Stomach (tissue), 9 donors: ENCODE measurements around the gene UST. TPM values are rescaled to one million over a fixed set of nuclear protein-coding genes. Genes with fewer than 3 reads are reported as not detected.

Experiments used
- DNase-seq, 2 donors: peaks; one replicate each; pipeline versions ENCODE4 v3.0.0 to v3.0.0-alpha.2; 2013 to 2019
- H3K27ac ChIP-seq, 5 donors: fragments of 200-600 bp in 4 of 5; sonication (generic) in 4 of 5; one replicate each; pipeline ENCODE4 v1.5.1; 2013 to 2019; ENCODE audit warnings: mild to moderate bottlenecking in 1 of 5, moderate library complexity in 1 of 5
- H3K27me3 ChIP-seq, 3 donors: fragments of 200-600 bp; sonication (generic); one replicate each; pipeline ENCODE4 v1.5.1; 2017 to 2019; ENCODE audit warnings: mixed run types in 1 of 3
- H3K36me3 ChIP-seq, 4 donors: fragments of 200-600 bp; sonication (generic); 1 replicate in 3 of 4; 2 replicates in 1 of 4; pipeline ENCODE4 v1.5.1; 2016 to 2019
- H3K4me1 ChIP-seq, 4 donors: fragments of 200-600 bp; sonication (generic); one replicate each; pipeline ENCODE4 v1.5.1; 2016 to 2019
- H3K4me3 ChIP-seq, 4 donors: fragments of 200-600 bp; sonication (generic) in 3 of 4; one replicate each; pipeline ENCODE4 v1.5.1; 2016 to 2019; ENCODE audit warnings: mild to moderate bottlenecking in 1 of 4
- H3K9me3 ChIP-seq, 4 donors: fragments of 200-600 bp; sonication (generic); one replicate each; pipeline ENCODE4 v1.5.1; 2016 to 2019
- EP300 ChIP-seq: sonication (generic); formaldehyde crosslinking; IDR thresholded peaks from one replicate; pipeline ENCODE4 v1.6.1; 2017; ENCODE audit warnings: antibody characterized with exemption
- POLR2A ChIP-seq, 4 donors: fragments of 450-650 bp; IDR thresholded peaks; one replicate each; pipeline ENCODE4 v1.6.1; 2016; ENCODE audit warnings: antibody characterized with exemption in 4 of 4, control low read depth in 2 of 4, mild to moderate bottlenecking in 1 of 4, moderate library complexity in 1 of 4
- POLR2AphosphoS5 ChIP-seq, 3 donors: sonication (generic); formaldehyde crosslinking; IDR thresholded peaks; one replicate each; pipeline ENCODE4 v1.6.1; 2016; ENCODE audit warnings: antibody characterized with exemption in 3 of 3
- WGBS, 5 donors: extraction: QIAGEN DNeasy Blood & Tissue Kit in 3 of 5; methylation state at CpG; one replicate each; pipeline versions ENCODE4 v1.1.5 to v1.1.7; 2013 to 2018; 5-methylcytosine and 5-hydroxymethylcytosine counted together
- intact Hi-C: fragments of 100-400 bp; cut with DNase I; formaldehyde crosslinking; loops from one replicate; pipeline ENCODE4 v1.15.1; 2023; ENCODE audit warnings: low total_unique reads
- polyA plus RNA-seq, 3 donors: library from polyadenylated mRNA; stranded (reverse); fragments of 200-250 nt; gene quantifications; one replicate each; pipeline ENCODE4 v1.2.3, GENCODE V29; 2013
- total RNA-seq, 5 donors: library from RNA; depleted of rRNA; stranded (reverse); fragments of >200 nt; gene quantifications; one replicate each; pipeline versions ENCODE4 v1.1.0 to v1.2.3, GENCODE V29; 2014 to 2016
- TF ChIP-seq, protein P1 (sequence below), 7 experiments: fragments of 450-650 bp in 4 of 7; fragments of 200-600 bp in 3 of 7; sonication (generic) in 3 of 7; IDR thresholded peaks; one replicate each; pipeline ENCODE4 v1.5.1; 2016 to 2019; ENCODE audit warnings: antibody characterized with exemption in 7 of 7, control low read depth in 2 of 7, mild to moderate bottlenecking in 1 of 7
- donor health status: healthy with polysubstance abuse.
- donor health status: Bipolar disorder and iron deficiency.
- donor health status: healthy.

Gene UST
- total and polyA plus RNA-seq, 8 donors, result 2.2 to 45.8 (median 8.9) TPM

DNA sequence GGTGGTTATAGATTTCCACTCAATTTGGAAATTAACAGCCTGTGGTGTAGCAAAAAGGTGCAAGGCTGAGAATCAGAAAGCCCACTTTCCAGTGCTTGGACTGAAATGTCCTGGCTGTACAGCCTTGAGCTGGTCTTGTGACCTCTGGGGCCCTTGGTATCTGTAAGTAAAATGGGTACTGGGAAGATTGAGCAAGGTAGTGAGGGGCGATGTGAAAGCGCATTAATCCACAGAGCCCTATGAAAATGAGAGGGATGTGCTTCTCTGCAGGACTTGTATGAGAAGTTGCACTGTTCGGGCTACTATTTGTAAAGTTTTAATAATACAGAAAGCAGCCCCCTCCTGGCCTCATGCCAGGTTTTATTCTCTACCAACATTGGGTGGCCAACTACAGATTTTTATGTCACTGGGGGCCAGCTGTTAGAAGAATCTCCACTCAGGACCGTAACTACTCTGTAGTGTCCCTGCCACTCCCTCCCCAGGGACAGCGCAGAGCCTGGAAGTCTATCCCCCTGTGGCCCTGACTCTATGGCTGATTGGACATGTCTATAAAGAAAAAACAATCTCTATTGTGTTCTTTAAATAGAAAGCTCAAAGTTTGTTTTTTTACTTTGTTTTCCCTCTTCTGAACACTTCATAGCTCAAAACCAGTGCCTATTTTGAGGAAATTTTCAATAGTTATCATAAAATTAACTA lies 316.0 kb downstream of the UST start:
- H3K9me3 ChIP-seq, result no peaks in the 10 kb centered on the region
- H3K36me3 ChIP-seq, result no peaks in the 10 kb centered on the region
- H3K4me1 ChIP-seq, result peaks cover 14 to 42% (median 27%) of the 10 kb centered on the region in 4 donors
- intact Hi-C loops, result no loop called here
- no peak overlapping the region for H3K27ac ChIP-seq
- TF ChIP-seq EP300 (no peak), POLR2A (IDR thresholded peaks at IDR 0.05) (no peak), POLR2AphosphoS5 (IDR thresholded peaks at IDR 0.05) (no peak)
- TF ChIP-seq, protein P1, sequence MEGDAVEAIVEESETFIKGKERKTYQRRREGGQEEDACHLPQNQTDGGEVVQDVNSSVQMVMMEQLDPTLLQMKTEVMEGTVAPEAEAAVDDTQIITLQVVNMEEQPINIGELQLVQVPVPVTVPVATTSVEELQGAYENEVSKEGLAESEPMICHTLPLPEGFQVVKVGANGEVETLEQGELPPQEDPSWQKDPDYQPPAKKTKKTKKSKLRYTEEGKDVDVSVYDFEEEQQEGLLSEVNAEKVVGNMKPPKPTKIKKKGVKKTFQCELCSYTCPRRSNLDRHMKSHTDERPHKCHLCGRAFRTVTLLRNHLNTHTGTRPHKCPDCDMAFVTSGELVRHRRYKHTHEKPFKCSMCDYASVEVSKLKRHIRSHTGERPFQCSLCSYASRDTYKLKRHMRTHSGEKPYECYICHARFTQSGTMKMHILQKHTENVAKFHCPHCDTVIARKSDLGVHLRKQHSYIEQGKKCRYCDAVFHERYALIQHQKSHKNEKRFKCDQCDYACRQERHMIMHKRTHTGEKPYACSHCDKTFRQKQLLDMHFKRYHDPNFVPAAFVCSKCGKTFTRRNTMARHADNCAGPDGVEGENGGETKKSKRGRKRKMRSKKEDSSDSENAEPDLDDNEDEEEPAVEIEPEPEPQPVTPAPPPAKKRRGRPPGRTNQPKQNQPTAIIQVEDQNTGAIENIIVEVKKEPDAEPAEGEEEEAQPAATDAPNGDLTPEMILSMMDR (IDR thresholded peaks at IDR 0.05), result no peak
- H3K27me3 ChIP-seq, result no peaks in the 10 kb centered on the region
- no peak for DNase-seq
- H3K4me3 ChIP-seq, result no peak overlapping the region
- 93 to 98% (median 97%) methylated on average over 5 of the region's 5 CpGs for WGBS, 5 donors

DNA sequence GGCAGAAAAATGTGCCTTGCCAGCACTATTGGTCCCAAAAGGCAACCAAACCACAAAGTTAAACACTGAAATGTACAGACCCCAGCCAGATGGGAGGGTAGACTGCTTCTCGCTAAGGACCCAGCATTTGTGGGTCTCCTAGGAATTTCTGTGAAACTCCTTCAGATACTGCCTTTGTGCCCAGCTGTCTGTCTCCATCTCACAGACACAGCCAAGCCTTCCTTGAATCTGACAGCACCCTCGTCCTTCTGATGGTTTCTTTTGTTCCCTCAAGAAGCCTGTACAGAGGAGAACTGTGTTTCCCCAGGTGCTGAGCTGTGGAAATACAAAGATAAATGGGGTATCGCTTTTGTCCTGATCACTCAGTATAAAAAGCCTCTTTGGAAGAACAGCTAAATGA lies 316.6 kb downstream of the UST start:
- intact Hi-C loops, result no loop called here
- no peaks in the 10 kb centered on the region for H3K36me3 ChIP-seq
- no peak overlapping the region for H3K4me3 ChIP-seq
- no peaks in the 10 kb centered on the region for H3K9me3 ChIP-seq
- WGBS, 5 donors, result 89 to 97% (median 92%) methylated on average over 3 of the region's 3 CpGs
- DNase-seq, result no peak
- H3K27me3 ChIP-seq, result no peaks in the 10 kb centered on the region
- peaks cover 14 to 42% (median 27%) of the 10 kb centered on the region in 4 donors for H3K4me1 ChIP-seq
- no peak overlapping the region for H3K27ac ChIP-seq
- no peak for TF ChIP-seq POLR2AphosphoS5 (IDR thresholded peaks at IDR 0.05)
- no peak for TF ChIP-seq POLR2A (IDR thresholded peaks at IDR 0.05)
- TF ChIP-seq, protein P1 (IDR thresholded peaks at IDR 0.05), result no peak
- TF ChIP-seq EP300, result no peak

DNA sequence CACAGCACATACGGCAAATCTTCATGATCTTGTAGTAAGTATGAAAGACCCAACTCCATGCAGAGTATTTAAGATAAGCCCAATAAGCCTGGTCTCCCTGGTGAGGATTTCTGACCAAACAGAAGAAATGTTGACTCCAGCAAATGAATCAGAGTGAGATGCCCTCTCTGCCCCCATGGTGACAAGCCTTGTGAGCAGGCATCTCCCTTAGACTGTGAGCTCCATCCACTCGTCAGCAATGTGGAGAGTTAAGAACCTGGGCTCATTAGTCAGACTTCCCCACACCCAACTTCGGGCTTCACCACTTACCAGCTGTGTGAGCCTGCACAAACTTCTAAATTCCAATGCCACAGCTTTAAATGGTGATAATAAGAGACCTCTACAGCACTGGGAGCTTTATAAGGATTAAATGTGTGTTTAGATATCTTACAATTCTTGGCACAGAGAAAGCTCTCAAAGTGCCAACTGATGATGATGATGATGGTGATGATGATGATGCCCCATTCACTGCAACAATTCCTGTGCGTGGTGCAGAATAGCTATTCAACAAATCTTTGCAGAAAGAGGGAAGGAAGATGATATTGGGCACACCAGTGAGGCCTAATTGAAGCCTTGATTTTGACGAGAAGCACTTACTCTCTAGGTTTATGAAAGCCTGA lies 317.3 kb downstream of the UST start:
- H3K9me3 ChIP-seq, result no peaks in the 10 kb centered on the region
- TF ChIP-seq POLR2A (IDR thresholded peaks at IDR 0.05) (no peak), POLR2AphosphoS5 (IDR thresholded peaks at IDR 0.05) (no peak), EP300 (no peak)
- TF ChIP-seq, protein P1 (IDR thresholded peaks at IDR 0.05), result no peak
- intact Hi-C loops, result no loop called here
- H3K36me3 ChIP-seq, result no peaks in the 10 kb centered on the region
- WGBS, 5 donors, result 80 to 91% (median 85%) methylated on average over 5 of the region's 5 CpGs
- peaks cover 14 to 42% (median 27%) of the 10 kb centered on the region in 4 donors for H3K4me1 ChIP-seq
- no peak for DNase-seq
- H3K4me3 ChIP-seq, result no peak overlapping the region
- H3K27ac ChIP-seq, result peak overlapping the region in 1 of 5 donors; percentile 6
- H3K27me3 ChIP-seq, result no peaks in the 10 kb centered on the region

DNA sequence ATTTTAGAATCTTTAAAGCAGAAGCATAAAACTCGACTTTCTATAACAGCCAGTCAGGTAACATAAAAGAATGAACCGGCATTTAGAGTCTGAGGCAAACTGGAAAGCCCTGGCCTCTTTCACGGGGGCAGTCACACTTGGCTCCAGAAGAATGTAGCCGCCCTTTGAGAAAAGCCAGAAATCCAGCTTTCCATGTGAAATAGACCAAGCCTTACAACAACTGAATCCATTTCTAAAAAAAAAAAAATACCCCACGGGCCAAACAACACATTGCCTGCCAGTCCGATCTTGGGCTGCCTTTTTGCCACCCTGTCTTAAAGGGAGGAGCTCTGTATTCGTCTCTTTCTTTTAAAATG lies 317.8 kb downstream of the UST start:
- Histone ChIP-seq H3K4me1 (peaks cover 14 to 42% (median 27%) of the 10 kb centered on the region in 4 donors), H3K27ac (peak overlapping the region in 1 of 5 donors; percentile 6), H3K4me3 (no peak overlapping the region), H3K27me3 (no peaks in the 10 kb centered on the region), H3K9me3 (no peaks in the 10 kb centered on the region), H3K36me3 (no peaks in the 10 kb centered on the region)
- WGBS, 5 donors, result 77 to 89% (median 87%) methylated on average over 7 of the region's 7 CpGs
- intact Hi-C loops, result no loop called here
- DNase-seq, result peak in 1 of 2 donors; percentile 43
- TF ChIP-seq POLR2A (IDR thresholded peaks at IDR 0.05) (no peak), POLR2AphosphoS5 (IDR thresholded peaks at IDR 0.05) (no peak), EP300 (no peak)
